NOMO-1 (cell line): Measurements from ENCODE around the gene GRM5.
"Not testable (repeated sequence)": the region's sequence is repeated elsewhere in the genome, so short reads cannot be mapped to it uniquely, and the experiment has no call there.

Experiments used
- DNase-seq, 2 experiments: peaks; one replicate each; lab custom pipeline; 2025; ENCODE audit not compliant: unreplicated experiment in 2 of 2; lab: John Stamatoyannopoulos, UW

Gene GRM5

DNA sequence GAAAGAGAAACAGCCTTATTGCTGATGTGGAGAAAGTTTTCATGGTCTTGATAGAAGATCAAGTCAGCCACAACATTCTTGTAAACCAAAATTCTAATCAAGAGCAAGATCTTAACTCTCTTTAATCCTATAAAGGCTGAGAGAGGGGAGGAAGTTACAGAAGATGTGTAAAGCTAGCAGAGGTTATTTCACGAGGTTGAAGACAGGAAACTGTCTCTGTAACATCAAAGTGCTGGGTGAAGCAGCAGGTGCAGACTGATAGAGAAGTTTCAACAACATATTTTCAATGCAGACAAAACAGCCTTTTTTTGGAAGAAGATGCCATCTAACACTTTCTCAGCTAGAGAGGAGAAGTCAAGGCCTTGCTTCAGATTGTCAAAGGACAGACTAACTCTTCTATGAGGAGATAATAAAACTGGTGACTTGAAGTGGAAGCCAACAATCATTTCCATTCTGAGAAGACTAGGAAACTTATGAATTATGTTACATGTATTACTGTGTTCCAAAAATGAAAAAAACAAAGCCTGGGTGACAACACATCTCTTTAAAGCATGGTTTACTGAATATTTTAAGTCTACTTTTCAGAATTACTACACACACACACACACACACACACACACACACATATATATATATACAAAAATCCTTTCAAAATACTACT lies 221.9 kb downstream of the GRM5 start:
- not testable (repeated sequence) for DNase-seq

DNA sequence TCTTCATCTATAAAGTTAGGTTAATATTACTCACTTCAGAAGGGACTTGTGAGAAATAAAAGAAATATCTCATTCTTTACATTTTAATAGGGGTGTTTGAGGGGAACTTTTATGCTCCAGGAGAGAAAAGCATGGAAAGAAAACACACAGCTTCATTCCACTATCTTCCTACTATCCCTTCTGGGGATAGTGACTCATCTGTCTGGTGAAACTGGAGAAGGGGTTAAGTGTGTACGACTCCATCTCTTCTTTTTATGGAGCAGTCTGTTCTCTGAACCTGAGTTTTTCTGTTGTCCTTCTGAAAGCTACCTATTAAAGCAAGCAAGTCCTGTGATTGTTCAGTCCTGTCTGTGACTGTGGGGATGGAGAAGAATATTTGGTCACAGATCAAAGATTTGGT lies 227.6 kb downstream of the GRM5 start:
- DNase-seq = not testable (repeated sequence)

DNA sequence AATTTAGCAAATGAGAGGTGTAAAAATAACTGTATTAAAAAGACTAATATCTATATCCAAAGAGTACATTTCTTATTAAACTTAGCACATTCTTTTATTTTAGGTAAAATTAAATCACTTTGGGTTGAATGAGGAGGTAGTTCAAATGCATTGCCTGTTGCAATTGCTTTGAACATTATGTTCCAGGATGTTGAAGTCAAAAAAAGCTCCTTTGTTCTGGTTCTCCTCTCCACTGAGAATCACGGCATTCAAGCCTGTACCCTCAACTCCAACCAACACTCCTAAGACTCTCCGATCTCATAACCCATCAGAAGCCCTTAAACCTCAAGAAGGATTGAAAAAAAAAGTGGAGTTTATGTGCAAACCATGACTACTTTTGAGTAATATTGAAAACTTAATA lies 230.1 kb downstream of the GRM5 start:
- not testable (repeated sequence) for DNase-seq

DNA sequence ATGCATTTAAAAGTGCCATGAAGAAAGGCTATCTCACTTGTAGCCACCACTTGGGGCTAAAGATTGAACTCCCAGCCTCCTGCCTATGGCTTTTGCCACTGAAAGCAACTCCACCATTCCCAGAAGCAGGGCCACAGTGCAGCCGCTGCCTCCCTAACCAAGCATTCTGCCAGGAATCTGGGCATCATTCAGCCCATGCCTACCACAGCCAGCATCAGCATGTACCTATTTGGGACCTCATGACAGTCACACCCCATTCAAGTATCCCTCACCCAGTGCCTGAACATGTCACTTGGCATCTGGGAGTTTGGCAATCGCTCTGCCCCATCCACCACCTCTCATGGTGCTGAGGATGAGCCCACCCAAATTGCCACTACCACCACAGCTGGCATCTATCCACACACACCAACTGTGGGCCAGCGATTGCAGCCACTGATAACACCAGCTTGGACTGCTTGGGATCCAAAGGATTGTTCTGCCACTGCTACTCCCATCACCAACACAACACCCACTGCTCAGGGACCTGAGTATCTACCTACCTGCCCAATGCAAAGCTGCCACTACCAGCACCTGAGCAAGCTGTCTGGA lies 234.4 kb downstream of the GRM5 start:
- no peak for DNase-seq

DNA sequence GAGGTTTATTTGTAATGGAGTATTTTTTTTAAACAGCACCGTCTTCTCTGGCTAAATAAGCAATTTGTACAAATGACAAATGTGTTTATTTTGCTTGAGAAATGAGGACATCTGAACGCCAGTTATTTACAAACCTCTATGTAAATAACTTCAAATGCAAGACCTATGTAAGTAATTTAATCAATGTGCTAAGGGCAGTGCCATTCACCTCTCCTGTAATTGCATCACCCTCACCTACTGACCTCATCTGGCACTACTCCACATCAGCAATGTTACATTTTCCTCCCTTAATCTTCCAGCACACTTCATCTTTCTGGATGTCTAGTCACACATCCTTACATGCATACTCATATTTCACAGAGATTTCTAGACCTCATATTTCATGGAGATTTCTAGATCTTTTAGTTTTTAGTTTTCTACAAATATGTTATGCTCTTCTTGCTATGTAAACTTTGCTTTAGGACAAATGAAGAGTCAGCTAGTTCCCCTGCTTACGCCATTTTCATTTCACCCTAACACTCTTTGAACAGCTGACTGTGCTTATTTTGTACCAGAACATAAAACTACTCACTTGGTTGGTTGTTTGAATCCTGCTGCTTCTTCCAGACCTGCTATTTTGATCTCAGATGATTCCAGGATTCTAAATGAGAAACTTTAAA lies 238.6 kb downstream of the GRM5 start:
- DNase-seq = no peak

DNA sequence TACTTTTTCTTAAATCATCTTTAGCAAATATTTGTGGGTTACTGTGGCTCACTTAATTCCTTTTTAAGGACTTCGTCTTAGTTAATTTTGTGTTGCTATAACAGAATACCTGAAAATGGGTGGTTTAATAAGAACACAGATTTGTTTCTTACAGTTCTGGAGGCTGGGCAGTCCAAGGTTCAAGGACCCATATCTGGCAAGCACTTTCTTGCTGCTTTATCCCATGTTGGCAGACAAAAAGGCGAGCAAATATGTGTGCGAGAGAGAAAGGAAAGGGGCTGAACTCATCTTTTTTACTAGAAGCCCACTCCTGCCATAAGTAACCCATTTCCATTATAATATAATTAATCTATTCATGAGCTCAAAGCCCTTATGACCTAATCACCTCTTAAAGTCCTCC lies 246.2 kb downstream of the GRM5 start:
- DNase-seq = no peak

DNA sequence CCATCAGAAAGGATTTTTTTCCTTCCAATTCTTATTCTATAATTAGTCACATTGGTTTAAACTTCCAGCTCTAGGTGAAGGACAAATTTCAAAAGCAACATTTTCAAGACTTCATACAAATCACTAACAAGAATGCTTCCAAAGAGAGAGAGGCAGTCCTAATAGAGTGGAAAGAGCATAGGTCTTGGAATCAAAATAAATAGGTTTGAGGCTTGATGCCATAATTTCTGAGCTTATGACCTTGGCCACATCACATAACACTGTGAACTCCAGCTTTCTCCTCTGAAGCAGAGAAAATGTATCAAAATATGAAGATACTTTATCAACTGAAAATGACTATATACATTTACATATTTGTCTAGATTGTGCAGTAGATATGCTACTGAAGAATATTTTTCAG lies 246.8 kb downstream of the GRM5 start:
- DNase-seq = no peak

DNA sequence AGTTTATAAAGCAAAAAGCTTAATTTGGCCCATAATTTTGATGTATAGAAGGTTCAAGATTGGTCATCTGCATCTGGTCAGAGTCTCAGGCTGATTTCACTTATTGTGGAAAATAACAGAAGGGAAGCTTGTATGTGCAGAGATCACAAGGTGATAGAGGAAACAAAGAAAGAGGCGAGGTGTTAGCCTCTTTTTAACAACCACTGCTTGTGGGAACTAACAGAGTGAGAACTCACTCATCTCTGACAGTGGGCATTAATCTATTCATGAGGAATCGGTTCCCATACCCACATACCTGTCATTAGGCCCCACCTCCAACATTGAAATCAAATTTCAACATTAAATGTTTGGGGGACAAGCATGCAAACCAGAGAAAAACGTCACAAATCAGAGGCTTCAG lies 250.3 kb downstream of the GRM5 start:
- DNase-seq = no peak

DNA sequence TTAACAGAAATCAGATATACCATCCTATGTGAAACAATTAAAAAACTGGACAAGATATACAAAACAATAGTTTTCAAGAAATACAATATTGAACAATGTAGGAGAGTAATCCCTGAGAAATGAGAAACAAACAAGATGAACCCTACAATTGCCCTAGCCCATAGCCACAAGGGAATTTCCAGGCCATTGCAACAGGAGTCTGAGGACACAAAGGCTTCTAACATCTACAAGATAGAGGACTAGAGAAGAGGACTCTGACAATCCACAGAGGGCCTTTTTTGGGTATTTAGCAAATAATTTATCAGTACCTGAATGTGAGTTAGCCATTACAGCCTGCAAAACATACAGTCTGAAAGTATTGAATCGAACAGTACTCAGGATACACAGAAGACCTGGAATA lies 251.7 kb downstream of the GRM5 start:
- no peak for DNase-seq

DNA sequence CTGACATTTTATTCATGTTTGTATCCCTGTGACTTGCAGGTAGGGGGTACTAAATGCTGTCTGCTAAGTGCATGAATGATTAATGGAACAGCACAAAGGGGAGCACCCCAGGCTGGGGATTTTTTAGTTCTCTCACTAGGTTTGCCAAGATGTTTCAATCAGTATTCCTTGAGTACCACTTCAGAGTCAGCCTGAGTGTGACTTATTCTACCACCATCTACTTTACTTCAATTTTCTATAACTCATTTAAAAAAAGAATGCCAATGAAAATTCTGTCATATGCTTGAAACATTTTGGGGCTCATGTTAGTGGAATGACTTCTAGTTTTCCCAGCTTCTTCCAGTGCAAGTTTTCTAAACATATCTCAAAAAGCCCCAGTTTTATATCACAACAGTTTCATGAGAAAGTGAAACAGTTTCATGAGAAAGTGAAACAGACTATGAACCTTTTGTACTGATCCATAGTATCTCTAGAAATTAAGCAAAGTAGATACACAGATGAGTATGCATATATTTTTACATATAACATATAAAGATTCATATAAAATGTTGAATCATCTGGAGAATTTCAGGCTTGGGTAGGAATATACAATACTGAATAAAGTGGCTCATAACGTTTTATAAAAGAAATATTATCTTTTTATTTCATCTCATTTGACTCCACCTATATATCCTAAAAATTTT lies 252.4 kb downstream of the GRM5 start:
- DNase-seq = no peak

DNA sequence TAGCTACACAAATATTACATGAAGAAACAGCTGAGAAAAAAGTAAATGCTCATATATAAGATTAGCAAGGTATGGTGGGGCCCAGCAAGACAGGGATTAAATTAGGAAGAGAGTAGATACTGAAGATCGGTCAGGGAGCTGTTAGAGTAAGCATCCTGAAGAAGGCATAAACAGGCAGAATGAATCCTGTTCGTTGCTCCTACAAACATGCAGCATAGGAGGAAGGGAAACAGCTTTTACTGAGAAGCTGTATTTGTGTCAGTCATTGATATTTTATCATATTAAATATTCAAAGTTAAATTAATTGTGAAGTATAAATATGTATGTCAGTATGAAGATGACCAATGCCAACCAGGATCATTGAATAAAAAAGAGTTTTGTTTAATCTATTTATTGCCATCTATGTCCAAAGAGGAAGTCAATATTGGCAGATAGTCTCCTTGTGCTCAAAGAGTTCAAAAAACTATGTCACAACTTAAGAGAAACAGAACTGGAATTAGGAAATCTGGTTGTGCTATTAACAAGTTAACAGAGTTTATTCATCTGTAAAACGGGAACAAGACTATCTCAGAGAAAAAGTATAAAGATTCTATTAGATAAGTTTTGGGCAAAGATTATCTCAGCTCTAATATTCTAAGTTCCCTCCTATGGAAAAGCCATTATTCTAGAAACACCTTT lies 255.2 kb downstream of the GRM5 start:
- DNase-seq = no peak

DNA sequence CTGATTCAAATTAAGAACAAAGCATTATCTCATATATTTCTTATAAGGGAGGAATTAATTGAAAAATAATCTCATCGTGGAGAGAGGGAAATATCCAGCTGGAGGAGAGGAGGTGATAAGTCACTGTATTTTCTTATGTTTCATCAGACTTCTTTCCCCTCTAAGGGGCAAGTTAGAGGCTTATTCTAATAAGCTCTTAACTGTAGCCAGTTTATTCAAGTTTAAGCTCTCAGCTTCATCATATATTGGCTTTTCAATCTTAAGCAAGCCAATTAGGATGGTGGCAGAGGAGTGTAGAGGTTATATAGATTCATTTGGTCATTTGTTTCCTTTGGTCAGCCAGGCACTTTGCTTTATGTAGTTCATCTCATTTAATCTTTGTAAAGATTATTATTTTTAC lies 256.7 kb downstream of the GRM5 start:
- no peak for DNase-seq

DNA sequence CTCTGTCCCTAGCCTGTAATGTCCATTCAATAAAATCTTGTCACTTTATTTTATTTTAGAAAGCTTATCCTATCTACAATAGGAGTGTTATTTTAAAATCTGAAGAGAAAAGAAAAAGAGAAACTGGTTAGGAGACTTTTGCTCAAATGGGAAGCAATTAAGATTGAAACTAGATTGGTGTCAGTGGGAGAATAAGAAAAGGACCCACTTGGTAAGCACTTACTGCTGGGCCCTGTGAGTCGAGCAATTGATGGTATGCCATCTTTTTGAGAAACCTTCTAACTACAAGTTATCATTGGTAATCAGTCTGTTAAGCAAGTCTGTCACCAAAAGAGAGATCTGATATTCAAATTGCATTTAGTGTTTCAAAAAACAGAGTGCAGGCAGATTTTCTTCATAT lies 258.4 kb downstream of the GRM5 start:
- no peak for DNase-seq

DNA sequence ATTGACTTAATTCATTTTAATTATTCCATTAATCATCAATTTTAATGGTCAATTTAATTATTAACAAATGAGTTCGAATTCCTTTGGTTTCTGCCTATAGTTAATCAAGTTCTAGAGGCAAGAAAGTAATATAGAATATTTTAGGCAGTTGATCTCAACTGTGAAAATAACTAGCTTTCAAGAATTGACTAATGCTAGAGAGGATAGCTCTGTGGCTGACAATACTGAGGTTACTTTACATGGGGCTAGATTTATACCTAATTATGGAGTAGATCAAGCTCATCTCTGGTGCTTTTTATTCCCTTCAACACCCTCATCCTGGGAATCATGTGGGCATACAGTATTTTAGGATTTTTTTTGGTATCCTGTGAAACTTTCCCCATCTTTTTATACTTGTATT lies 259.4 kb downstream of the GRM5 start:
- DNase-seq = no peak

DNA sequence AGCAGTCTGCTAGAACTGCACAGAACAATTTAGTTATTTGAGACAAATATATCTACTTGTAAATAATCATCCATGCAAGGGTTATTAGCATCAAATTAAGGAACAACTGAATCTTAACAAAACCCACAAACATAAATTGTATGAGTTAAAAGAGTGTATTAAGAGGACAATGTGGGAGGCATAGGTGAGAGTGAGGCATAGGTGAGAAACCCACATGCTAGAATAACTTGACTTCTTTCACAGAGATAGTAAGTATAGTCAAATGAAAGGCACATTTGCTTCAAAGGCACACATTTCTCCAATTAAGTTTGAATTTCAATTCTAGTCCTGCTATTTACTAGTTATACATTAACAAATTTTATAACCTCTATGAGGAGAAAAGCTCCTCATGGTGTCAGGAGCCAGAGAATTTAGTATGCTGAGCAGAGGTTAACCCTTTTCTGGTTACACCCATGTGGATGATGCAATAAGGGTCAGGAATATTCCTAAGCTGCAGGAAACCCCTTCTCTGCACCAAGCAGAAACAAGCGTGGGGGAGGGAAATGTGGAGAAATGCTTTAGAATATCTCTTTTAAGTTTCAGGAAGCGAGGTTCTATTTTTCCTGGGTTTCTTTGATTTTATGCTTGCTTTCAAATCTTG lies 264.2 kb downstream of the GRM5 start:
- no peak for DNase-seq

DNA sequence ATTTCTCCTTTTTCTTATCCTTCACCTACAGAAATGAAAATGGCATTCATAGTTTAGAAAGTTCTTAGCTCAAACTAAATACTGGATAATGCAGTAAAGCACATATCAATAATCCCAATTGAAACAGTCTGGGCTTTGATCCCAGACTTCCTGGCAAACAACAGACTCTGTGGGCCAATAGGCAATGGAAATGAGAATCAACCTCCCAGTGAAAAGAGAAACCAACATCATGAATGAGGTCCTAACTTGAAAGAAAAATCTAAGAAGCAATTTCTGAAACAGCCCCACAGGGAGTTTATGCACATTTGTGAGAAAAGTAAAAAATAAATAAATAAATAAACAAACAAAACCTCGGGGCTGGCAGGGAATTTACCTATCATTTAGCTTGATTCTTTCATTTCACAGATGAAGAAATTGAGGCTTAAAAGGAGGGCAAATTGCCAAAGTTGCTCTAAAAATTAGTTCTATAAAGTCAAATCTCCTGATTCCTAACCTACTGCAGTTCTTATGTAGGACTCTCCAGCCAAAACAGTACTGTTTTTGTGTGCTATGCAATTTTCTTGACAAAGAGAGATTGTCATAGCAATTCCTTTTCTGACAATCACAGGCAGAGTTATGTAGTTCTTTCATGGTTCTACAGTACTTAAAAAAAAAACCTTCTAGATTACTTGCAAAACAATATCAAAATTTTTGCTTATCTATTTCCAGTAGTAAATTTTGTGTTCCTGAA lies 265.8 kb downstream of the GRM5 start:
- no peak for DNase-seq

DNA sequence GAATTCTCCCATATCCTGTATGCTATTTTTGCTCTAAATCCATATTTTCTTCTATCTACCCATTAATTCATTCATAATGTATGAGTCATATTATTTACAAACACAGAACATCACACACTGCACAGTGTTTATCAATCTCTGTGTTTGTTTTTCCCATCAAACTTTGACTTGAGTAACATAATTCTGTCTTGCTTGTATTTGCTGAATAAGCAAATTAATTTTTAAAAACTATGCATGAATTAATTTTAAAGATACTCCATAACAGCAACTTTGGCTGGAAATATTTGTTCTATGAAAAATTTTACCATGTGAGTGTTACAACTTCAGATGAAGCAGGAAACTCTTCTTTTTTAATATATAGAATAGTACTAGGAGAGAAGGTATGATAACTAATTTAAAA lies 275.6 kb downstream of the GRM5 start:
- DNase-seq = no peak

DNA sequence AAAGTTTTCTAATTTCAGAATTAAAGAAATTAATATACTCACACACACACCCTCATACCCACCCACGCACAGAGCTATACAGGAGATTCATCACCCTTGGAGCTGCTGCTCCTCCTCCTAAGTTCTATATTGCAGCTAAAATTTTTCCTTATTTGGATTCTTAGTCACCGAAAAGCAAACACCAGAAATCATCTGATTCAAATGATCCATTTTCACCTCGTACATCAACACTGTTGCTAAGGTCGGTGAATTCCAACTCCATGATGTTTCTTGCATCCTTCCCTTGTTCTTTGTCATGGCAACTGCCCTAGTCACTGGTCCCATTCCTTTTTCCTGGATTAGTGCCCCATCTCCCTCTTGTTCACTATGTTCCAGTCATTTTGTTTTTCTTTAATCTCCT lies 286.2 kb downstream of the GRM5 start:
- no peak for DNase-seq

DNA sequence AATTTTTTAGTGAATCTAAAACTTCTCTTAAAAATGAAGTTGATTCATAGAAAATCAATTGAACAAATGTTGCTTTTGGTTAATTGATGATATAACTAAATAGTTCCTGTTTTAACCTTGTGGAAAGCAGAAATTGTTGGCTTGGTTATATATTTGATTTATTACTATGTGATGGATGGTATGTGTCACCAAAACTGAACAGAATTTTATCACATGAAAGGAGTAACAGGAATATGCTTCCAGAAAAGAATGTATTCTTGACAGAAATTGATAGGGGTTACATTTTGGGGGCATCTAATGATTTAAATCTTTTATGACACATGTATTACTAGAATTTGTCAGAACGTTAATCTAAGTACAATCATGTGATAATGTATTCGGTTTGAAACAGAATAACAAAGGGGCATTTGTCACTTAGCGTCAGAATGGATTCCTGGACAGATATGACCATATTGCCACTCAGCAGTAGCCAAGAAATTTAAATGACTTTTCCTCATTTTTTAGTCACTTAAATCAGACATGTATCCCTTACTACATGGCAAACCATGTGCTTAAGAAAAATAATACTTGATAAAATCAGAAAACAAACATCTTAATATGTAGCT lies 295.2 kb downstream of the GRM5 start:
- DNase-seq = no peak

DNA sequence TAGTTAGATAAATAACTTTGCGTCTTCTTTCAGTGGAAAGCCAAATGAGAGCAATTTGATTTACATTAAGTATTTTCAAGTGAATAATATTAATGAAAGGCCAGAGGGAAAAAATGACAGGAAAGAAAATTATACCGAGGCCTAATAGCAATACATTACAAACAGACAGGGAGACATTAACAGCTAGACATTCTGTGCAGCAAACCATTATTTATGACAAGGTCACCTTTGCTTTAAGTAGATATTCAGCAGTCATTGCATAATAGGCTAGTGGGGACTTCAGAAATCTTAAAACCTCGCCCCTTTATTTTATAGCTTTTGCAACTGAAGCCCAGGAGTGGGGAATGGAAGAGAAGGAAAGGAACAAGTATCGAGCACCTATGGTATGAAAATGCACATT lies 321.6 kb downstream of the GRM5 start:
- no peak for DNase-seq
